ENCODE measurements around the gene FOXO6.

FOXO6 gene

GRCh38 chr1:41425369-41425768 is 64.1 kb downstream of the FOXO6 start:
- DNase-seq (ENCODE audit: low read depth in 2 of 2), result no peak

GRCh38 chr1:41426201-41426890 is 65.1 kb downstream of the FOXO6 start:
- DNase-seq (ENCODE audit: low read depth in 2 of 2), result no peak

- DNase-seq (ENCODE audit: low read depth in 2 of 2), result no peak
These were observed 66.1 kb downstream of the FOXO6 start for GRCh38 chr1:41427122-41427913.

DNA sequence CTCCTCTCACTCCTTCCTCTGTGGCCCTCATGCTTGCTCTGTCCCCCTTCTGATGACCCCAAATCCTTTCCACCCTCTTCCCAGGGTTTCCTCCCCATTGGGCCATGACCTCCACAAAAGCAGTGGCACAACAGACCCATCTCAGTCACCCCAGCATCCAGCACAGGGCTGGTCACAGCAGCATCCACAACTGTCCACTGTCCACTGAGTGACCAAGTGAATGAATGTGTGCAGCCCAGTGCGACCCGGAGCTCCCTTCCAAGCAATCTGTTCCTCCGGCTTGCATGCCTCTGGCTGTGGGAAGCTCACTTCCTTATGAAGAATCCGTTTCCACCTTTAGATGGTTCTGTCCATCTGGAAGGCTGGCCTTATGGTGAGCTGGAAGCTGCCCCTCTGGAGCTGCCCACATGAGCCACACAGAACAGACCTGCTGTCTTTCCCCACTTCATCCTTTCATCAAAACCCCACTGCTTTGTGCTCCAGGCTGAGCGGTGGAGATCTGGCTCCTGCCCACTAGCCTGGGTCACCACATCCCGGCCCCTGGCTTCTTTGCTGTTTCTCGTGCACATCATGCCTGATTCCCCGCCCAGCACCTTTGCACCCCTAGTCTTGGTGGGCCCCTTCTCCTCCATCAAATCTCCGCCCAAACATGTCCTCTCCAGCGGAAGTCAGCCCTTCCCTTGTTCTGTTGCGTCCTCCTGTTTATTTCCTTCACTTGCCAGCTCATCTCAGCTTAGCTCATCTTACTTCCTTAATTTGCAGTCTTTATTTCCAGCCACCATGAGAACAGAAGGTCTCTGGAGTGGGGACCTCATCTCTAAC is 66.9 kb downstream of the FOXO6 start:
- no peak for DNase-seq (ENCODE audit: low read depth in 2 of 2)

DNA sequence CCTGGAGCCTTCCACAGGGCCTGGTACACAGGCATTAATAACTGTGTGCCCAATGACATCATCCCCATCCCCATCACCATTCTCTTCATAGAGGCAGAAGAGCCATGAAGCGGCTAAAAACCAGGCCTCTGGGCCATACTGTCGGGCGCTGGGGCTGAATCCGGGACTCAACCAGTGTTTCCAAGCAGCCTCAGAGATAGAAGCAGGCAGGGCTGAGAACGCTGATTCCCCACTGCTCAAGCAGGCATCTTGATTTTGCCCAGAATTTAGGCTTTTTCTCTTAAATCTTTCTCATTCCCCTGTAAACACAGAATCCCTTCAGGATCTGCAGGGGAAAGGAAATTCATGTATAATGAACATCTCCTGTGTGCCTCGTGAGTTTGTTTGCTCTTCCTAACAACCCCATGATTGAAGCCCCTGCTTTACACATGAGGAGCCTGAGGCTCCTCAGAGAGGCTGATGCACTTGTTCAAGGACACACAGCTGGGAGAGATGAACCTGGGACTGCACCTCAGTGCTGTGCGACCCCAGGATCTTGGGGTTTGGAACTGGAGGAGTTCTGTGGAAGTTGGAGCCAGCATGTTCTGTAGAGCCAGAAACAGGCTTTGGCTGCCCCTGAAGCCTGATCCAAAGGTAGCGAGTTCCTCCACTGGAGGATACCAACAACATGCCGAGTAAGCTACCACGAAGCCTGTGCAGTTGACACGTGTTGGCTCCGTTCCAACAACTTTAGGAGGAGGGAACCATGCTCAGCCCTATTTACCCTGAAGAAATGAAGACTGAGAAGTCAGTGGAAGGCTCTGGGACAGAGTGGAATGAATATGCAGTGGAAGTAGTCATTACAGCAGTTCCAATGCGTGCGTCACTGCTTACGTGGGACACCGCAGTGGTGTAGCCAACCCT is 67.8 kb downstream of the FOXO6 start:
- DNase-seq (ENCODE audit: low read depth in 2 of 2), result no peak

DNA sequence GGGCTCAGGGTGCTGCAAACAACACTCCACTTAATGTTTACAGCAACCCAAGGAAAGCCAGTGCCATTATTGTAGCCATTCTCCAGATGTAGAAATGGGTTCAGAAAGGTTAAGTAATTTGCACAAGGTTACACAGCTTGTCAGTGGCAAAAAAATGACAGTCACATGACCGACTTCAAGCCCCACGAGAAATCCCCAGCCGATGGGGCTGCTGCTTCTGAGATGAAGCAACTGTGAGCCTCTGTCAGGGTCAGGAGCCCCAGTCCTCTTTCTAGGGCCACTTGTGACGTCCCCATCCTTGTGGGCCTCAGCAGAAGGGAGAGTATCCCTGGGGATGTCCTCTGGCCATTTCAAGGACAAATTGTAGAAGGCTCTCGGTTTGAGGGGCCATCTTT is 68.4 kb downstream of the FOXO6 start:
- DNase-seq (ENCODE audit: low read depth in 2 of 2), result no peak

GRCh38 chr1:41430069-41430468 is 68.8 kb downstream of the FOXO6 start:
- DNase-seq (ENCODE audit: low read depth in 2 of 2), result no peak

DNA sequence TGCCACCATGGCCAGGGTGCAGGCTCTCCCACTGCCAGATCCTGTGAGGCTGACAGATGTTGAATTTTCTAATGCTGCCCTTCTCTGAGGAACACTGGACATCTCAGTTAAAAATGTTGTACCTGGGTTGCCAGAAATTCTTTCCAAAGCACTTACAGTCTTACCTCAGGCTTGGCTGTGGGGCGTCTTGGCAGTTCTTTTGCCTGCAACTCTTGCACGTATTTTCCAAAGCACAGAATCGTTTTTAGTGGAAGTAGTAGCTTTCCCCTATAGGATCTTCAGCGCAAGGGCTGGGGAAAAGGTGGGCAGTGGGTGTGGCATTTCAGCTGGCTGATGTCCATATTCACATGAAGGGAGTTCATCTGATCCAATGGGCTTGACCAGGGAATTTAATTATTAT is 69.3 kb downstream of the FOXO6 start:
- DNase-seq (ENCODE audit: low read depth in 2 of 2), result no peak

DNA sequence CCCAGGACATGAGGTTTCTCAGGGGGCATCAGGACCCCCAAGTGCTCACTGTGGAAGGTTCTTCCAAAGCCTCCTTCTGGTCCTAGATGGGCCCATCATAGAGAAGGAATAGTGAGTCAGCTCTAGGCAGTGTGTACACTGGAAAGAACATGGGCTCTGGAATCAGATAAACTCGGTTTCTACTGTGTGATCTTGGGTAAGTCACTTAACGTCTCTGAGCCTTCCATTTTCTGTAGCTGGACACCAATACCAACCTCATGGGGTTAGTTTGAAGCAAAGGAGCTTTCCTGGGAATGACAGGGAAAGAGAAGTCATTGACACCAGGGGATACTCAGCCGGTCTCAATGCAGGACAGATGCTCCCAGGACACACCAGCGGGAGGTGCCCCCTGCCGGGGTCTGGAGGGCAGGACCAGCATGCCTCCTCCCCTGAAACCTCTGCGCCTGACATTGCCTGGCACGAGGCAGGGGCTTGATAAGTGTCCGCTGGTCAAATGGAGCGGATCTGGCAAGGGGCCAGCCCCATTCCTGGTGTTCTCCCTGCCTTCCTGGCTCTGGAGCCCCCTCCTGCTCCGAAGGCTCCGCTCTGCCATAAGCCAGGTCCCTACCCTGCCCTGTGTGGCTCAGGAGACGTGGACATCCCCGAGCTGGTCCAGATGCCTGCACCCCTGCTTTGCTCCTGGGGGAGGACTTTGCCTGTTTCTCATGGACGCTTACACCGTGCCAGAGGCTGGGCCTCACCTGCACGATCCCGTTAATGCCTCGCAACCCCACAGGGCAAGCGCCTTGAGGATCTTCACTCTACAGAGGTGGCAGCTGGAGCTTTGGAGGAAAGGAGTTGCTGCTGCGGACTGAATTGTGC is 70.5 kb downstream of the FOXO6 start:
- DNase-seq (ENCODE audit: low read depth in 2 of 2), result no peak

Data from activated CD4-positive, alpha-beta T cell treated with anti-CD3 and anti-CD28 coated beads for 24 hours (primary cell).